ENCODE measurements around the gene XDH.

Gene XDH

DNA sequence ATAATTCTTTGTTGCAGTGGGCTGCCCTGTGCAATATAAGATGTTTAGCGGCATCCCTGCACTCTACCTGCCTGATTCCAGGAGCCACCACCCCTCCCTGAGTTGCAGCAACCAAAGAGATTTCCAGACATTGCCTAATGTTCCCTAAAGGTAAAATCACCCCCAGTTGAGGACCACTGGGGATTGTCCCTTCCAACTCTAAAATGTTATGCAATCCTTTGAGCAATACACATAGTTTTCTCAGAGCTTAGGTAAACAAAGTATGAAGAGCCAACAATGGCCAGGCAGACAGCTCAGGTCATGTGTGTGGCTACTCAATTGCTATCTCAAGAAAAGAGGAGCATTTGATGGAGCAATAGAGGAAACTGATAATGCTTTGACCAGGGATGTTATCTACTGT lies 87.0 kb downstream of the XDH start:
- no peak for DNase-seq

DNA sequence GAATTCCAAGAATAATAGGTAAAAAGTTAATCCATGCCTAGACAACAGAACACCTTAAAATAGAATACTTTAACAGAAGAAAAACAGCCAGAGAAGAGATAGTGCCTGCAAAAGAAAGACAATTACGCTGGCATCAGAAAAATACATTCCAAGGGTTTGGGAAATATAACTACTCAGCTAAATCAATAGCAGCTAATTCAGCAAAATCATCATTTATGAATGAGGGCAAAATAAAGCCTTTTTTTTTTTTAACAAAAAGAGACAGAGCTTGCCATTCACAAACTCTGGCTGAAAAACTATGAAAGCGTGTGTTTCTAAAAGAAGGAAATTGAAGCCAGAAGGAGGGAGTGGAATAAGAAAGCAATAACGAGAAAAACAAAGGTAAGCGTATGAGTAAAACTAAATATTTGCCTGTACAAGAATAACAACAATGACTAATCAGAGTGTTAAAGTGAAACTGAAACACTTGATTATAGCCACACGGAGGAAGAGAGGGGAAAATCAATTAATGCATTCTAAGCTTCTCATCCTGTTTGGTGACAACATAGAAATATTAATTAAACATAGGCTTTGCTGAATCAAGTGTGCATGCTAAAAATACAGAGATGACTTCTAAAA lies 90.4 kb downstream of the XDH start:
- DNase-seq: peak in 1 of 2 donors; percentile 34

DNA sequence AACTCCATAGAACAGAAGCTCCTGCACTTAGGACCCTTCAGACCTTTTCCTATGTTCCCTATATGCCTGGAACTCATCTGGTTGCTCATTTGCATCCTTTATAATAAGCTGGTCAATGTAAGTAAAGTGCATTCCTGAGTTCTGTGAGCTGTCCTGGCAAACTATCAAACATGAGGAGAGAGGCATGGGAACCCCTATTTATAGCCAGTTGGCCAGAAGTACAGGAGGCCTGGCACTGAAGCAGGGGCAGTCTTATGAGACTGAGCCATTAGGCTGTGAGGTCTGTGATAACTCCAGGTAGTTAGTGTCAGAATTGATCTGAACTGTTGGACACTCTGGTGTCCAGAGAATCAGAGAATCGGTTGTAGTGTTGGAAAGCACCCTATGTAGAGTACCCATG lies 92.2 kb downstream of the XDH start:
- no peak for DNase-seq

DNA sequence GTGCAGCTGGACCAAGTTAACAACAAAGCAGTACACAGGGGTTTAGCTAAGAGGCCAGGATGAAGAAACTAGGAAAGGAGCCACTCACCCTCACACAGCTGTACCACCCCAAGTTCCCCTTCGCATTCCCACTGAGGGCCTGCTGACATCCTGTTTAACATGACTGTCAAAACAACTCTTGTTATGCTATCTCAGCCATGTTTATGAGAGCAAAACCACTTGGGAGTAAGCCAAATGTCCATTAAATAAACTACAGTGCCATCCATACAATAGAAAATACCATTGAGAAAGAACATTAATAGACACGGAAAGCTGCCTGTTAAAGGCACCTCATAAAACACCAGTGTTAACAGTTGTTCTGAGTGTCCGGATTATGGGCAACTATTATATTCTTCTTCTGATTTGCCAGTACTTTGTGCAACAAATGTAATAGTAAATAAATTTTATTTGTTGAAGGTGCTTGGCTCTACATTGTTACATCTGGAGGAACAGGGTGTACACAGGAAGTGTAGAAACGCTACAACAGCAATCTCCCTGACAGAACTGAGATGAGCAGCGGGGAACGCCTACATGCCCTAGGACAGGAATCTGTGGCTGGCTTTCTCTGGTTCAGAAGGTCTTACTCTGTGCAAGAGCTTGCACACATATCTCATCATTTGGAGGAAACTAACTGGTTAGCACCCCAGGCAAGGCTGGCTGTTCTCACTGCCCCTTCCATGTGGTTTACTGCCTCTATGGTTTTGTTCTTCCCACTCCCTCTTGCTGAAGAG lies 95.0 kb downstream of the XDH start:
- DNase-seq: peak in 1 of 2 donors; percentile 21

DNA sequence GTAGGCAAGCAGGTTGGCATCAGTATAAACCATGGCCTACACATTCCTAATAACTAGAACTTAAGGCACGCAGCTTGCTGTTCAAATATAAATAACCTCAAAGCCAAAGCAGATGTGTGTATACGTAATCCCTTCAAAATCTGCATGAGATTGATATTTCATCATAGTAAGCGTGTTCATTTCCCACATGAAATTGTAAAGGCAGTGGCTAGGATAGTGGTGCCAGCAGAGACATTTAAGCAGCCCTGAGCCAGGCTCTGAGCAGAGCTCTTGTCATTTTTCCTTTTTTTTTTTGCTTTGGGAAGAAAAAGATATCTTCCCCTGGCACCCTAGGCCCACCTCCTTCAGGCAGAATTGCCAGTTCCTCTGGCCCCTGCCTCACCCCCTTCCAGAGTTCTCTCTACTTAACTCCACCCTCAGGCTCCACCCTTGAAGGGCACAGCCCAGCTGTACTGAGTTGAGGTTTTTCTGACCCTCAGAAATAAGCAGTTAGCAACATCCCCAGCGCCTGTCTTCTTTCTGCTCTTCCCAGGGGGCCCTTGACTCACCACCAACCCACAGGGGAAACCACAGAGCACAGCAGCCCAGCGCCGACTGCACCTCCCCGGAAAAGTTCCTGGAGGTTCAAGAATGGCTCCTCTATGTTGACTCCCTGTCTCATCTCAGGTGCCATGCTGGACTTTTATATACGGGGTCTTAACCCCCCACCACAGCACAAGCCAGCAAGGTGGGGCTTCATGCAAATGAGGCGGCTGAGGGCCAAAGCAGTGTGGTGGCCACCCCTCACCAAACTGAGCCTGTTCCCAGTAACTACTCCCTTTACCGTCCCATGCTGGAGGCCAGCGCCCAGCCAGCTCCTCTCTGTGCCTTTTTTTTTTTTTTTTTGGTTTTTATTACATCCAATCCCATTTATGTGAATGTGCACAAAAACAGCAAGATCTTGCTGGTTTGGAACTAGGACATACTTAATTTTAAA lies 95.9 kb downstream of the XDH start:
- peak; percentile 26 to 28 for DNase-seq

DNA sequence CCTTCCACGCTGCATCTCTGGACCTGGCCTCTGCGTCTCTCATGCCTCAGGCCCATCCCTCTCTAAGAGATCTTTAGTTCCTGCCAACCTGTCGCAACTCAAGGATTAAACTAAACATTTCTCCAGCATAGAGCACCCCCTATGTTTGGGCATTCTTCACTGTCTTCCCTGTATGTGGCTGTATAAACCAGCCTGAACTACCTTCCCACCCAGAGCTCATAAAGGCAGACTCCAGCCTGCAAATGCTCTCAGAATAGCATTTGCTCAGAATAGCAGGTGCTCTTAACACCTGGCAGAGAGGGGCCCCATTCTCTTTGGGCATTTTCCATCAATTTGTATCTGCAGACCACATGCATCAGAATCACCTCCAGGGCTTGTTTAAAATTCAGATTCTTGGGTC lies 97.1 kb downstream of the XDH start:
- no peak for DNase-seq

DNA sequence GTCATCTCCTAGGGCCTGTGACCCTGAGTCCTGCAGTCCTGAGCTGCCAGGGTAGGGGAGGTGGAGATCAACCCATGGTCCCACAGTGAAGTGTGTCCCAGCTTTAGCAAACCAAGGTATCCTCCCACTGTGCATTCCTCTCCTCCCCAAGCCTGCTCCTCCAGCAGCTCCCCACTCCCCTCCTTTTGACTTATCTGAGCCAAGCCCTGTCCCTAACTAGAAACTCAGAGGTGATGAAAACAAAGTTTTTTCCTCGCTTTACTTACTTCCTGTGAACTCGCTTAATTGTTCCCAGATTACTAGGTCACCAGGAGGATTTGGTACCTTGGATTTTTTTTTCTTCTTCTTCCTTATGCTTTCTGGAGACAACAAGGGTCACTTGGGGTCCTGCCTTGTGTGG lies 99.8 kb downstream of the XDH start:
- DNase-seq: no peak

DNA sequence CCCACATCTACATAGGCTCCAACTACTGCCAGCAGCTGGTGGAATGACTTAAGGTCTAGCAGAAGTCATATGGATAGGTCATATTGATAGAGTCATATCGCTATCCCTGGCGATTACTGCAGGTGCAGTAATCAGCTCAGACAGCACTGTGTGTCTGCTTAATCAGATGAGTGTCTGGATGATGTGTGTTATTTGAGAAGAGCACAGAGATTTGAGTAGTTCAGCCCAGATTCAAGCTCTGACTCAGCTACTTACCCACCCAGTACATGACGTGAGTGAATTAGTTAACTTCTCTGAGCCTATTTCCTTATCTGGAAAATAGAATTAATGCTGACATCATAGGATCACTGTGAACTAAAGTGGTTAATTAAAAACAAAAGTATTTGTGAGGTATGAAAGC lies 101.6 kb downstream of the XDH start:
- DNase-seq: no peak

DNA sequence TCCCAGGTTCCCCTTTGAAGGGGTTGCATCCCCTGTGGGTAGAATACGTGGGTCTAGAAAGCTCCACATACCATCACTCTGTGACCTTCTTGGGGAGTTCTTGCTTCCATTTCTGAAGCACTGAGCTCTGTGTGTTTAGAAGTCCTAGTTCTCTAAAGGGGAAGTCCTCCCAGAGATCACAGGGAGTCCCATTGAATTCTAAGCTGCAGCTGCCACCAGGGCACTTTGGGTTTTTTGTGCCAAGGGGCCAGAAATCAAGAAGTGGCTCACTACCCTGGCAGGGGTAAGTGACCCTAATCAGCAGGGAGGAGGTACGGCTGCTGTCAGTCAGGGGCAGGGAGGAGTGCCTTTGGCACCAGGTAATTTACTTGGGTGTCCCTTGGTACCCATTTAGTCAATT lies 109.7 kb downstream of the XDH start:
- no peak for DNase-seq

DNA sequence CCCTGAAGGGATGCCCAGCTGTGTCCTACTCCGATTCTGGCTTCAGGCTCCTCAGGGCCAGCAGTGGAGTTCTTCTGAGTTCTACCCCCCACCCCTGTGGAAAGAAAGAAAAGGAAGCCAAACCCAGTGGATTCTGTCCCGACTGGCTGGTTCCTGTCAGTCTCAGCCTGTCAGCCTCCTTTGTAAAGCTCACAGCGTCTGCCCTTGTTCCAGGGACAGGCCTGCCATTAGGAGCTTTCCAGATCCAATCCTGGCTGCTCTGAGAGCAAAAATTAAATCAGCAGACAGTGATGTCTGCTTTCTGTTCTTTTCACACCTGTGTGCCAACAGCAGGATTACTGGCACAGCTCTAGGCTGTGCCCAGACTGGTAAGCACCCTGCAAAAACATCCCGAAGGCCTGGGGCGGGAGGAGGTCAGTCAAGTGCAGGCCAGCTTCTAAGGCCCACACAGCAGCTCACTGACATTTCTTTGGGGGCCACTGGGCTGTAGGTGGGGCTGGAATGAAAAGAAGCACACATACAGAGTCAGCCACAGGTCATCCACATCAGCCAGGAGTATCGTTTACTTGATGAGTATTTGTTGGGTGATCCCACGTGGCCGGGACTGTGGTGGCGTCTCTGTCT lies 111.5 kb downstream of the XDH start:
- DNase-seq: no peak

DNA sequence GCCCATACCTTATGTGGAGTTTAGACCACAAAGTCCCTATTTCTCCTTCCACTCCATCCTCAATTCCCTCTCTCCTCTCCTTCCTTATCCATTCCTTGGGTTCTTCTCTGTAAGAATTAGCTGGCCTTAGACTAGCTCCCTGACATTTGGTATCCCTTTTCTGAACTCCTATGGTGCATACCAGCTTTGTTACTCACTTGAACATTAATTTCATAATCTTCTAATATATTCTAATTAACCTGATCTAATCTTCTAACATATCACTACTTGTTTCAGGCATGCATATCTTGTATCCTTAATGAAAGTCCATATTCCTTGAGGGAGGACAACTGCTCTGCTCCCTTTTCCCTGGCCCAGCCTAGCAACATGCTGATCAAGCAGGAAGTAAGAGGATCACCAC lies 114.2 kb downstream of the XDH start:
- DNase-seq: no peak

DNA sequence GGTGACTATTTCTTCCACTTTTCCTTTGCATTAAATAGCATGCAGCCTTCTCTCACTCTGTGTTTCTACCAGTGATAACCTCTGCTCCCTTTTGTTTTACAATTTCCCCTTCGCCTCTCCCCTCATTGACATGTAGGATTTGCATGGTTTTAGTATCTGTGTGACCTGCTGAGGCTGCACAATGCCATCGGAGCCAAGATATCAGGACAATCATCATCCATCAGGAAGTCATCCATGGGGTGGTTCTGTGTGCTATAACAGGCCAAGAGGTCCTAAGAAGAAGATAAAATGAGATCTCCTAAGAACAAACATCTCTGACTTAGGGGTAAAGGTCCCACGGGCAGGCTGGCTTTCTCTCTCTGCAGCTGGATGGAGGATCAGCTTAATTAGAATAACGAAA lies 115.0 kb downstream of the XDH start:
- no peak for DNase-seq

DNA sequence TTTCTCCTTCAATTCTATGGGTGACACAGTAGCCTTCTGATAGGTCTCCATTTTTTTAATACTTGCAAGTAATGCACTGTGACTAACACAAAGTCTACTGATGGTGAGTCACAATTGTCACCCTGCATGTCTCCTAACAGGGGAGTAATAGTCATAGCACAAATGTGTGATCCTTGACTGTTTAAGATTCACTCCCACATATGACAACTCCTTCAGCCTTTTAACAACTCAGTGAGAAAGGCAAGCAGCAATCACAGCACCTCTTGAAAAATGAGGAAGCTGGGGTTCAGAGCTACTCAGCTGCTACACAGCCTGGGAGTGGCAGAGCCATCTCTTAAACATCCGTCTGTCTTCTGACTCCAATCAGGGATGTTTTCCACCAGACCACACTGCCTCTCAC lies 116.8 kb downstream of the XDH start:
- peak in 1 of 2 donors; percentile 25 for DNase-seq

DNA sequence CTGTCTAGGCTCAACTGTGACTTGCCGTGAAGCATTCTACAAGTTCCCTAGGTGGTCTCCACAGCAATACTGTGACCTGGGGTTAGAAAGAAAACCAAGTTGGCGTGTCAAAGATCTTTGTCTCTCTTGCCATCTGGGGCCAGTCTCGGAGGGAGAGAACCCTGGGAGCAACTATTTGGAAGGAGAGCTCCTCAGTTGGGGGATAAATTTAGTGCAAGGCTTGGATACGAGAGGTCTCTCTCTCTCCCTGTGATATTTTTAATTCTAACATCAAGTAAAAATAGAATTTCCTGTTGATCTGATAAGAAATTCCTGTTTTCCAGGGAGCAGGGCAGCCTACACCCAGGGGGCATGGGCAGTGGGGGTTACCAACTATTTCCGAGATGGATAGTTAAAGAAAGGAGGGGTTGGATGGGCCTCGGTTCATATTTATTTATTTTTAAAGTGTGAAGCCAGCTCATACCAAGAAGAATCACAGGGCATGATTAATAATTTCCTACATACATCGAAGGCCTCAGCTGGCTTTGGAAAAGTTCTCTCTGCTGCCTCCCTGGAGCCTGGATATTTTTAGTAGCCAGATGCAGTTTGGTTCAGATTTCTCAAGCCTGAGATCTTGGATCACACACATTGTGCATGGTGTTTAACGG lies 117.8 kb downstream of the XDH start:
- no peak for DNase-seq

DNA sequence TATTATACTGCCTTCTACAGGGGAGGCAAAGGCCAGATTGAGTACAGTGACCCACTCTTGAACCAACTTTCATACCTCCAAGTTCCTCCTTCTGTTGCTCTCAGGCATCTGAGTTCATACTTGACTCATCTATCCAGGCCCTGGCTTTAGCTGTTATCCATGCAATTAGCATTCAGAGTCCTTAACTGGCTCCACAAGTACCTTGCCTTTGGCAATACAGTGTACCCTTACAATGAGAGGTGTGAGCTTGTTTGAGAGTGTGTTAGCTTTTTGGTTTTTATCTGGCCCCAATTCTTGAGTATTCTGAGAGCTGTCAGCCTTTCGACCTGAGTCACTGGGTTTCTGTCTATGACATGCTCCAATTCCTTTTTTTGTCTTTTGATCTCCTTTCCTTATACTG lies 120.3 kb downstream of the XDH start:
- no peak for DNase-seq

DNA sequence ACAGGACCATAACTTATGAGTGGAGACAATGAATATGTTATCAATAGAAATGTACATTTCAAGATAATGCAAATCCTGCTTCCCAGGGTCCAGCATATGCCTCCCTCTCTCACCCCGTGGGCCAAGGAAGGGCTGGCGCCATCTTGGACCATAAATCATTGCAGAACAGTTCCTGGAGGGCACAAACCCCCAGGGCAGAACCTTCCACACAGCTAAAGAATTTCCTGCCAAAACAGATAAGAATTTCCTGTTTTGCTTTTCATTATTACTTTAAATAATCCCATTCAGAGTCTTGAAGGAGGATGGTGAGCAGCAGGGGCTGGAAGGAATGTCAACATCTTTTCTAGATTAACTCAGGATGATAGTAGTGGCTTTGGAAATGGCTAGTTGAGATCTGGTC lies 126.9 kb downstream of the XDH start:
- DNase-seq: no peak

DNA sequence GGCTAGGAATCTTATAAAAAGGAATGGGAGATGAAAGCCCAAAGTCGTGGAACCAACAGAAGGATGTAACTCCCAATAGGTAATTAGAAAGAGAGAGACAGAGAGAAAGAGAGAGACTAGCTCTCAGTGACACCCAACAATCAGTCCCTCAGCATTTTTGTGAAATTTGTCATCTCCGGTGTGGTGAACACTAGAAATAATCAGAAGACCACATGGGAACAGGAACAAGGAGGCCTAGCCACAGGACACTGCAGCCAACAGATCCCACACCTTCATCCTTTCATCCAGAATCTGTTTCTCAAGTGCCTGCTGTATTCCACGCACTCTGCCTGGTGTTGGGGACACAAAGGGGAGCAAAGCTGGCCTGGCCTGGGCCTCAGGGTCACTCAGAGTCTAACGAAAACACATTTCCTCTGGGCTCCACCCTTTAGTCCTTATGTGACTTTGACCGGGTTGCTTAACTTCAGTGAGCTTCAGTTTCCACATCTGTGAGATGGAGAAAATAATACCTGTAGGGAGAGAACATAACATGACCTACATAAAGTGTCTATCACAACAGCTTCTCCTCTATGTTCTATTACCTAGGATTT lies 127.5 kb downstream of the XDH start:
- no peak for DNase-seq

DNA sequence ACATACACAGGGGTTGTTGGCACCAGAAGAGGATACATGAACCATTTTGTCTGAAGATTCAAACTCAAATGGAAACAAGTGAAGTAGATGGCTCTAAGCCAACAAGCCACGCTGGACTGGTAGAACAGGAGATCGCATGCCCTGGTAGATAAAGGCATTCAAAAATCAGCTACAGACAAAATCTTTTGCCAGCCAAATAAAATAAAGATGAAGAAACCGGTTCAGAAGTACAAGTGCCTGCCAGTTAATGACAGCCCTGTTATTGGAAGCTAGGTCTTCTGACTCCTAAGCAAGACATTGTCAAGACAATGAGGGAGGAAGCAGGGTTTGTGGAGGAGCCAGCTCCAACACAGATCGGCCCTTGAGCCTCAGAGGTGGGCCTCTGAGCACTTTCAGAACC lies 128.3 kb downstream of the XDH start:
- DNase-seq: no peak
